ENCODE data around the gene DDX54.

DDX54 gene, protein sequence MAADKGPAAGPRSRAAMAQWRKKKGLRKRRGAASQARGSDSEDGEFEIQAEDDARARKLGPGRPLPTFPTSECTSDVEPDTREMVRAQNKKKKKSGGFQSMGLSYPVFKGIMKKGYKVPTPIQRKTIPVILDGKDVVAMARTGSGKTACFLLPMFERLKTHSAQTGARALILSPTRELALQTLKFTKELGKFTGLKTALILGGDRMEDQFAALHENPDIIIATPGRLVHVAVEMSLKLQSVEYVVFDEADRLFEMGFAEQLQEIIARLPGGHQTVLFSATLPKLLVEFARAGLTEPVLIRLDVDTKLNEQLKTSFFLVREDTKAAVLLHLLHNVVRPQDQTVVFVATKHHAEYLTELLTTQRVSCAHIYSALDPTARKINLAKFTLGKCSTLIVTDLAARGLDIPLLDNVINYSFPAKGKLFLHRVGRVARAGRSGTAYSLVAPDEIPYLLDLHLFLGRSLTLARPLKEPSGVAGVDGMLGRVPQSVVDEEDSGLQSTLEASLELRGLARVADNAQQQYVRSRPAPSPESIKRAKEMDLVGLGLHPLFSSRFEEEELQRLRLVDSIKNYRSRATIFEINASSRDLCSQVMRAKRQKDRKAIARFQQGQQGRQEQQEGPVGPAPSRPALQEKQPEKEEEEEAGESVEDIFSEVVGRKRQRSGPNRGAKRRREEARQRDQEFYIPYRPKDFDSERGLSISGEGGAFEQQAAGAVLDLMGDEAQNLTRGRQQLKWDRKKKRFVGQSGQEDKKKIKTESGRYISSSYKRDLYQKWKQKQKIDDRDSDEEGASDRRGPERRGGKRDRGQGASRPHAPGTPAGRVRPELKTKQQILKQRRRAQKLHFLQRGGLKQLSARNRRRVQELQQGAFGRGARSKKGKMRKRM

DNA sequence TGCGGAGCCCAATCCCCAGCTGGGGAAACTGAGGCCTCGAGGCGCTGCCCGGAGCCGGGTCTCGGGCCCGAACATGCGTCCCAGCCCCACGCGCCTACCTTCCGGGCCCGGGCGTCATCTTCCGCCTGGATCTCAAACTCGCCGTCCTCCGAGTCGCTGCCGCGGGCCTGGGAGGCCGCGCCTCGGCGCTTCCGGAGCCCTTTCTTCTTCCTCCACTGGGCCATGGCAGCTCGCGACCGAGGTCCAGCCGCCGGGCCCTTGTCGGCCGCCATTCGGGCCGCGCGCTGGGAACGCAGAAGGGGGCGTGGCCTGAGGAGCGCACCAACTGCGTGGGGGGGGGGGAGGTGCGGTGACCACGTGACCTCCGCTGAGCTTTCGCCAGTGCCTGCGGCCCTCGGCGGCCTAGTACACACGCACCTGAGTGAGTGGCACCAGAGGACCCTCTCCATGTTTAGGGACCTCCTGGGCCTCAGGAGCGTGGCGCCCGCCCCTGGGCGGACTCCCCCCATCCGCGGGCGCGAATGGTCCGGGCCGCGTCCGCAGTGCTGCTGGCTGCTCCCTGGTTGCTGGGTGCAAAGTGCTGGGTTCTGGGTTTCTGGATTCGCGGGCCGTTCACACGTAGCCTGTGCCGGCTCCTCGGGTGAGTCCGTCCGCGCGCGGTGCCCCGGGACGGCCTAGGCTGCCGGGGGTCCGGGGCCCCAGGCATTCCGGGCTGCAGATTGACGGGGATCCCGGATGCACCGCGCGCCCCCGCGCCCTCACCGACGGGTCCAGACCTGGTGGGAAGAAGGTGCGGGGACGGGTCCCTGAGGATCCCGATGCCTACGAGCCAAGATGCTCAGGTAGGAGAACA, at the start of gene DDX54, which contains the start of gene RITA1:
TSS of gene DDX54 (minus strand) at position 299 of the 853 bp plus-strand sequence. CDS start at position 272, 27 bp downstream.
TSS of gene RITA1 (plus strand) at position 542 of the 853 bp plus-strand sequence. CDS start 1,026 bp downstream, outside the sequence.
- DNase-seq (ENCODE audit: low spot score): peak; percentile 54

DNA sequence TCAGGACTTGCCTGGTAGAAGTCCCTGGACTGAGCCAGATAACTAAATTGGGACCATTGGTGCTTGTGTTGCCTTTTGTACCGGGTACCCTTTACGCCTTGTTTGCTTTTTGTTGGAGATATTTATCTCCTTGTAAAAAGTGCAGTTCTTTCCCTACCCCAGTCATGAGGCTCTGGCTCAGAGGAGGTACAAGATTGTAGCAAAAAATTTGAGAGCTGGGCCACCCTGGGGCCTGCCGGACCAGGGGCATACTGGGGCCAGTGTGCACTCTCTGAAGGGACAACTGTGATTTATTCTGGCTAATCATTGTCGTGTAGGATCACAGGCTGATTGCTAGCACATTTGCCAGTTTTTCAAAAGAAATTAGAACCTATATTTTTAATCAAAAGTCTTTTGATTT, 49.2 kb upstream of the DDX54 start:
- no peak for DNase-seq (ENCODE audit: low spot score)

- no peak for DNase-seq (ENCODE audit: low spot score)
Observed at GRCh38 chr12:113233967-113234366, 48.7 kb upstream of the DDX54 start.

DNA sequence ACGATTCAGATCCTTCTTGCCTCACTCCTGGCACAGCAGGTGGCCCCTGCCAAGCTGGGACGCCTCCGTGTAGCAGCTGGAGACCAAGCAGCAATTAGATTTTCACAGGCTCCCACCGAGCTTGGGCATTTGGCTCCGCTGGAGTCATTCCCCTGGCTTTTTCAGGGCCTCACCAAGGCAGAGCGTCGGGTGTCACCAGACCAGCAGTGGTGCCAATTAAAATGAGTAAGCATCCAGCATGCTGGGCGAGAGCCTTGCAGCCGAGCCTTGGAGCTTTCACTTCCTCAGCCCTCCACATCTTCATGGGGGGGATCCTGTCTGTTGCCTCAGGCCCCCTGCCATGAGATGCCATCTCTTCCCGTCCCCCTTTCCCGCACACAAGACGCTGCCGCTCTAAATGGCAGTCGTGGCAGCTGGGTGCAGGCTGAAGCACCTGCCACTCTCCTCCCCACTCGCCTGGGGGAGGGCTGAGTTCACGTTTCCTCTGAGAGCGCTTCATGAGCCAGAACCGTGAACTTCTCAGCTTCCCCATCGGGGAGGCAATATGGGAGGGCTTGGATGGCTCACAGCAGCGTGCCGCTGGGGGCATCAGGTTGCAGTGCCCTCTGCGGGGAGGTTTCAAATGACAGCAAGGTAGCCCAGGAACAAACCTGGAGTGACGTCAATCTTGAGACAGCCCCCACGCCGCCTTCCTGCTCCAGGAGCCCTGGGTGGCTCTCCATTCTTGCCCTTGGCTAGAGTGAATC, 47.7 kb upstream of the DDX54 start:
- peak; percentile 88 for DNase-seq (ENCODE audit: low spot score)

- DNase-seq (ENCODE audit: low spot score): no peak
Observed at GRCh38 chr12:113232089-113232839, 47.0 kb upstream of the DDX54 start.

DNA sequence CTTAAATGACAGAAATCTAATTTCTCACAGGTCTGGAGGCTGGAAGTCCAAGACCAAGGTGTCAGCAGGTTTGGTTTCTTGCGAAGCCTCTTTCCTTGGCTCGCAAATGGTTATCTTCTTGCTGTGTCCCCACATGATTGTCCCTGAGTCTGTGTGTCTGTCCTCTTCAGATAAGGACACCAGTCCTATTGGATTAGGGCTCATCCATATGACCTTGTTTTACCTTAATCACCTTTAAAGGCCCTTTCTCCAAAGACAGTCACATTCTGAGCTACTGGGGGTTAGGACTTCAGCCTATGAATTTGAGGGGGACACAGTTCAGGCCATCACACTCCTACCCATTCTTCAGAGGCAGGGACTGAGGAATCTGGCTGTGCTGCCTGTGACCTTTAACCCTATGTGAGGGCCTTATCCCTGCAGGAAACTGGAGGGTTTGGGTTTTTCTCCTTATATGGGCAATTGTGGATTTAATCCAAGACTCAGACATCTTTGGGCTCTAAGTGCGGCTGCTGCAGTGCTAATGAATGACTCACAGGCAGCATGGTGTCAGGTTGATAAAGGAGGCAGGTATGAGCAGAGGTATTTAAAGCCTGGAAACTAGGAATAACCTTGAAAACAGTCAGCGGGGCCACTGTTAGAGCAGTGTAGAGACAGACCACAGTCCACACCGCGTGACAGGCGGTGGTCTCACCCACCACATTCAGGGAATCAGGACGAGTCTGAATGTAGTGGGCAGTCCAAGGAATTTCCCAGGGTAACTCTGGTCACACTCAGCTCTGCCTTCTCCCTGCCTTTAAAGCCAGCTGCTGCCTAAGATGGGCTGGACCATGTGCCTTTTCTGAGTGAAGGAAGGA, 46.2 kb upstream of the DDX54 start:
- no peak for DNase-seq (ENCODE audit: low spot score)

DNA sequence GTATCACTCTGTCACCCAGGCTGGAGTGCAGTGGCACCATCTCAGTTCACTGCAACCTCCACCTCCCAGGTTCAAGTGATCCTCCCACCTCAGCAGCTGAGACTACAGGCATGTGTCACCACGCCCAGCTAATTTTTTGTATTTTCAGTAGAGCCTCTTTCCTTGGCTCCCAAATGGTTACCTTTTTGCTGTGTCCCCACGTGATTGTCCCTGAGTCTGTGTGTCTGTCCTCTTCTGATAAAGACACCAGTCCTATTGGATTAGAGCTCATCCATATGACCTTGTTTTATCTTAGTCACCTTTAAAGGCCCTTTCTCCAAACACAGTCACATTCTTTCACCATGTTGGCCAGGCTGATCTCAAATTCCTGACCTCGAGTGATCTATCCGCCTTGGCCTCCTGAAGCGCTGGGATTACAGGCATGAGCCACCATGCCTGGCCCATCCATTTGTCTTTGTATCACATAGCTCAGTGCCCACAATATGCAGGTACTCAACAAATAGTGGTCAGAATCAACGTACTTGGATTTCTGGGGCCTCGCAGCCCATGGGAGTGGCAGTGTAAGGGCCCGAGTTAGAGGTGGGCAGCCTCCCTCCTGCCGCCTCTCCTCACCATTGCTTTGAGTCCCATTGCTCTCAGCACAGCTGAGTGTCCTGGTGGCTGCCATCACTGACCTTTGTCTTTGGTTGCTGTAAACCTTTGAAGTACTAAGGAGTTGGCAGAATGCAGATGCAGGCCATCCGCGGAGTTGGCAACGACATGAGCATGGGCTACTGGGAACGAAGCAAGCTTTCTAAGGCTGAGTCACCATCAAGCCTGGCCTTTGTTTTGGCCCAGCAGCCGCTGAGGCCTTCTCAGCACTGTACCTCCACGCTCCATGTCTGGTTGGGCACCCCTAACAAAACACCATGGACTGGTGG, 45.3 kb upstream of the DDX54 start:
- DNase-seq (ENCODE audit: low spot score): no peak

DNA sequence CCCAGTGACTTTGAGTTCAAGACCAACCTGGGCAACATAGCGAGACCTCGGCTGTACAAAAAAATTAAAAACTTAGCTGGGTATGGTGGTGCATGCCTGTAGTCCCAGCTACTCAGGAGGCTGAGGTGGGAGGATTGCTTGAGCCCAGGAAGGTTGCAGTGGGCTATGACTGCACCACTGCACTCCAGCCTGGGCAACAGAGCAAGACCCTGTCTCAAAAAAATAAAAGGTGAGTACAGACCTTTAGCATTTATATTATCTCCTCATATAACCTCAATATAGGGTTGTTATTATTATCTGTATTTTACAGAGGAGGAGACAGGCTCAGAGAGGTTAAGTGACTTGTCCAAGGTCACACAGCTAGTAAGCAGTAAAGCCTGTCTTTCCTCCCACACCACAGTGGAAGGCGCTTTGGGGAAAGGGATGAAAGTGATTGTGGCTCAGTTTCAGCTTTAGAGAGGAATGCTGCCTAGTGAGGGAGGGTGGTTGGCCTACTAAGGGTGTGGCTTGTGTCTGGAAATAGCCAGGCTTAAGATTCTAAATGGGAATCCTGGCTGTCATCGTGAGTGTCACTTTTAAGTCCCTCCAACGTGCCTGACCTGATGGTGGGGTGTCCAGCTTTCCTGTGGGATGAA, 43.2 kb upstream of the DDX54 start:
- no peak for DNase-seq (ENCODE audit: low spot score)

- DNase-seq (ENCODE audit: low spot score): no peak
Observed at GRCh38 chr12:113227686-113228391, 42.6 kb upstream of the DDX54 start.

DNA sequence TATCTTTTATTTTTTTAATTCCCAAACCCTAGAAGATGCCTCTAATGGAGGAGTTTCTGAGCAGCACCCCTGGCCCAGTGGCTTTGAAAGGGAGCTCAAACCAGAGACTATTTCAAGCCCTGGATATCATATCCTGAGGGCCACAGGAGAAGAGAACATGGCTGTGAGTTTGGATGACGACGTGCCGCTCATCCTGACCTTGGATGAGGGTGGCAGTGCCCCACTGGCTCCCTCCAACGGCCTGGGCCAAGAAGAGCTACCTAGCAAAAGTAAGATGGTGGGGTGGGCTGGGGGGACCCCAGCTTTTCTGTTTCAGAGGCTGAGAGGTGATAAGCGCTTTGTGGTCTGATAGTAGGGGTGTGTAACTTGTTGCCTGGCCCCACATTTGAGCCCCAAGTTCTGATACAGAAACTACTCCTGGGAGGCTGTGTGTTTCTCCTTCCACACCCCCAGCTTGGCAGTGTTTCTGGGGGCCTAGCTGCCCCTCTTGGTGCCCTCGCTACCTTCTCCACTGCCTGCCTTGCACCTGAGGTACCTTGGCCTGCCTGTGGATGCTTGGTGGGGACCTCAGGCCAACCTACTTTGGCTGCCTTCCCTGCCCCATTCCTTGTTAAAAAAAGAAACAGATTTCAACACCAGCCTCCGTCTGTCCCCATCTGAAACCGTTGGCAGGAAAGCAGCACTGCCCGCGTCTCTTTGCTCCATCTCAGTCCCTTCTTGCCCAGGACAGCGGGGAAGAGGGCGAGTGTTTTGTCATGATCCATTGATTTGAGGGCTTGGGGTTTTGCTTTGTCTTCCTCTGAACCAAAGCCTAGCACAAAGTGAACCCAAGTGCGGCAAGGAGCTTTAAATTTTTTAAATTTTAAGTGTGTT, 41.7 kb upstream of the DDX54 start:
- DNase-seq (ENCODE audit: low spot score): no peak

DNA sequence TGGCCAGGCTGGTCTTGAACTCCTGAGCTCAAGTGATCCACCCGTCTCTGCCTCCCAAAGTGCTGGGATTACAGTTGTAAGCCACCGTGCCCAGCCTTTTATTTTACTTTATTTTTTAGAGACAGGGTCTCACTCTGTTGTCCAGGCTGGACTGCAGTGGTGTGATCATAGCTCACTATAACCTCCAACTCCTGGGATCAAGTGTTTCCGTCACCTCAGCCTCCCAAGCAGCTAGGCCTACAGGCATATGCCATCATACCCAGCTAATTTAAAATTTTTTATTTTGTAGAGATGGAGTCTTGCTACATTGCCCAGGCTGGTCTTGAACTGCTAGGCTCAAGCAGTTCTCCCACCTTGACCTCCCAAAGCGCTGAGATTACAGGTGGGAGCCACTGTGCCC, 39.7 kb upstream of the DDX54 start:
- no peak for DNase-seq (ENCODE audit: low spot score)

- DNase-seq (ENCODE audit: low spot score): peak; percentile 94
Observed at GRCh38 chr12:113222730-113223531, 37.7 kb upstream of the DDX54 start.

GRCh38 chr12:113221997-113222729, 36.9 kb upstream of the DDX54 start:
- DNase-seq (ENCODE audit: low spot score): no peak

- DNase-seq (ENCODE audit: low spot score): peak; percentile 100
Observed at GRCh38 chr12:113221181-113221996, 36.1 kb upstream of the DDX54 start, which contains the start of gene TPCN1. TSS of gene TPCN1 (plus strand) at chr12:113221464. CDS start at chr12:113226853, 5,389 bp downstream.
